ENCODE measurements around the gene HRH3. TPM values are rescaled to one million over a fixed set of nuclear protein-coding genes. Genes with fewer than 3 reads are reported as not detected.

Gene HRH3
- total RNA-seq, 1 donor = not detected

DNA sequence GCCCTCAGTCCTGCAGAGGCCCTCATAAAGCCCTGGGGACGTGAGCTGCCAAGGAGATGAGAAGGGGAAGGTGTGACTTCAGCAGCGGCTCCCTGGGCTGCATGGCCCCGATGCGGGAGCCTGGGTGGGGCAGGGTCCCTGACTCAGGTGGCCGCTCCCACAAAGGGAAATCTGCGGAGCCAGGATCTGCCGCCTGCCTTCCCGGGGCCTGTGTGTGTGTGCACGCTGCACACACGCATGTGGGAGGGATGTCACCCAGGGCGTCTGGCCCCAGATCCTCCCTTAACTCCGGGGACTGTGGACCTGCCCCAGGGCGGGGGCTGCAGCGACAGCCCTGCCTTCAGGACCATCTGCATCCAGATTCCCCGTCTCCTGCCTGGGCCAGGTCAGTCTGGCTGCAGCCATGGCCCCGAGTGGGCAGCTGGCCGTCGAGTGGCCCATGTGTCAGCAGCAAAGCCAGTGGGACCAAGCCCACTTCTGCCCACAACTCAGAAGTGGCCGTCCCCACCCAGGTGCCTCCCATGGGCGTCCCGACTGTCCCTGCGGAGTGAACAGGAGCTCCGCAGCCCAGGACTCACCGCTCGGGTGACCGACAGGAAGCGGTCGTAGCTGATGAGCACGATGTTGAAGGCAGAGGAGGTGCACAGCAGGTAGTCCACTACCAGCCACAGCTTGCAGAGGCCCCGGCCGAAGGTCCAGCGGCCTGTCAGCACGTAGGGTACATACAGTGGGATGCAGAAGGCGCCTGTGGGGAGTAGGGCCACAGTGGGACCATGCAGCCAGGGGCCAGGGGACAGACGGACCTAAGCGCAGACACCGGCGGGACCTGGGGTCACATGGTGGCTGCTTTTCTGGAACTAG lies 1.9 kb downstream of the HRH3 start:
- TF ChIP-seq, protein P1, sequence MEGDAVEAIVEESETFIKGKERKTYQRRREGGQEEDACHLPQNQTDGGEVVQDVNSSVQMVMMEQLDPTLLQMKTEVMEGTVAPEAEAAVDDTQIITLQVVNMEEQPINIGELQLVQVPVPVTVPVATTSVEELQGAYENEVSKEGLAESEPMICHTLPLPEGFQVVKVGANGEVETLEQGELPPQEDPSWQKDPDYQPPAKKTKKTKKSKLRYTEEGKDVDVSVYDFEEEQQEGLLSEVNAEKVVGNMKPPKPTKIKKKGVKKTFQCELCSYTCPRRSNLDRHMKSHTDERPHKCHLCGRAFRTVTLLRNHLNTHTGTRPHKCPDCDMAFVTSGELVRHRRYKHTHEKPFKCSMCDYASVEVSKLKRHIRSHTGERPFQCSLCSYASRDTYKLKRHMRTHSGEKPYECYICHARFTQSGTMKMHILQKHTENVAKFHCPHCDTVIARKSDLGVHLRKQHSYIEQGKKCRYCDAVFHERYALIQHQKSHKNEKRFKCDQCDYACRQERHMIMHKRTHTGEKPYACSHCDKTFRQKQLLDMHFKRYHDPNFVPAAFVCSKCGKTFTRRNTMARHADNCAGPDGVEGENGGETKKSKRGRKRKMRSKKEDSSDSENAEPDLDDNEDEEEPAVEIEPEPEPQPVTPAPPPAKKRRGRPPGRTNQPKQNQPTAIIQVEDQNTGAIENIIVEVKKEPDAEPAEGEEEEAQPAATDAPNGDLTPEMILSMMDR (IDR thresholded peaks at IDR 0.05; ENCODE audit: insufficient read depth, low read length) = no peak
- H3K4me3 ChIP-seq (ENCODE audit: low read depth, low read length) = no peak overlapping the region
- DNase-seq (ENCODE audit: low read depth) = no peak

DNA sequence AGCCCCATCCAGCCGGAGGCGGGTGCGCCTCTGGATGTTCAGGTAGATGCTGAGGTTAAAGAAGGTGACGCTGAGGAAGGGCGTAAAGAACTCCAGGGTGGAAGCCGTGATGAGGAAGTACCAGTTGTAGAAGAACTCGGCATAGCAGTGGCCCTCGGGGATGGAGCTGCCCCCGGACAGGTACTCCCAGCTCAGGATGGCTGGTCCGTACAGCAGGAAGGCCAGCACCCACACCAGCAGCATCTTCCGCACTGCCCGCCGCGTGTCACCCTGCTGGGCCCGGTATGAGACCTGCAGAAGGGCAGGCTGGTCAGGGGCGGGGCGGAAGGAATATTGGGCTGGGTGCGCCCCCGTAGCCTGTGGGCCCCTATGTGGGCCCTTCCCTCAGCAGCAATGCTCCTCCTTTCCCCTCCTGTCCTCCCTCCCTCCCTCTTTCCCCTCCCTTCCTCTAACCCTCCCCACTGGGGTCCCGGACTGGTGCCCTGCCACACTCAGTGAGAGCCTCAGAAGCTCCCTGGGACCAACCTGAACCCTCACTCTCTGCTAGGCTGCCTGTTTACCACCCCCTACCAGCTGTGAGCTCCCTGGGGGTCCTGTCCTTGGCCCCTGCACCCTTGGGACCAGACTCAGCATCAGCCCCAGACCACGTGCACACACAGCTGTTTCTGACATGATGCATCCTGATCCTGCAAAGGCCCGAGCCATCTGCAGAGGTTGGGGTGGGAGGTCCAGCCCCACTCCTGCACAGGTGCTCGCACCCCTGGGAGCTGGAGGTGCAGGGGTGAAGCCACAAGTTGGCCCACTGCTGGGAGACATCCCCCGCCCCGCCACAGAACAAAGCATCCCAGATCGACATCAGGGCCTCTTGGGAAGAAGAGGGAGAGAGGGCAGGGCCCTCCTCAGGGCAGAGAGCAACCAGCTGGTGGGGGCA lies 3.2 kb downstream of the HRH3 start:
- TF ChIP-seq, protein P1 (IDR thresholded peaks at IDR 0.05; ENCODE audit: insufficient read depth, low read length) = no peak
- no peak overlapping the region for H3K4me3 ChIP-seq (ENCODE audit: low read depth, low read length)
- DNase-seq (ENCODE audit: low read depth) = no peak

DNA sequence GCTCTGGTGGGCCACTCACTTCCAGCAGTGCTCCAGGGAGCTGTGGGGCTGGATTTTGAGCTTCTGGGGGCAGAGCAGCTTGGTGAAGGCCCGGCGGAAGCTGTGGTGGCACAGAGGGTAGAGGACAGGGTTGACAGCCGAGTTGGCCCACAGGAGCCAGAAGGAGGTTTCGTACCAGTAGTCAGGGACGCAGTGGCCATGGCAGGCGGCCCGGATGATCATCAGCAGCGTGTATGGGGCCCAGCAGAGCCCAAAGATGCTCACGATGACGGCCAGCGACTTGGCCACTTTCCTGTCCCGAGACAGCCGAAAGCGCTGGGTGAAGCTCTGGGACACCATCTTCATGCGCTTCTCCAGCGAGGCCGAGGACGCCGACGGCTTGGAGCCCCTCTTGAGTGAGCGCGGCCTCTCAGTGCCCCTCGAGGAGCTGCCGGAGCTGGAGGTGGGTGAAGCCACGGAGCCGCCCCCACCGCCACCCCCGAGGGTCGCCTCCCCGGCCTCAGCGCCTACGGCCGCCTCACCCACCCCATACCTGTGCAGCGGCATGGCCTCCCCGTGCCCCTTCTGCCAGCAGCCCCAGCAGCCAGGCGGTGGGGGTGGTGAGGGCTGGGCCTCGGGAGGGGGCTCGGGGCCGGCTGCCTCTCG lies 4.0 kb downstream of the HRH3 start:
- H3K4me3 ChIP-seq (ENCODE audit: low read depth, low read length) = no peak overlapping the region
- TF ChIP-seq, protein P1 (IDR thresholded peaks at IDR 0.05; ENCODE audit: insufficient read depth, low read length) = no peak
- DNase-seq (ENCODE audit: low read depth) = no peak

DNA sequence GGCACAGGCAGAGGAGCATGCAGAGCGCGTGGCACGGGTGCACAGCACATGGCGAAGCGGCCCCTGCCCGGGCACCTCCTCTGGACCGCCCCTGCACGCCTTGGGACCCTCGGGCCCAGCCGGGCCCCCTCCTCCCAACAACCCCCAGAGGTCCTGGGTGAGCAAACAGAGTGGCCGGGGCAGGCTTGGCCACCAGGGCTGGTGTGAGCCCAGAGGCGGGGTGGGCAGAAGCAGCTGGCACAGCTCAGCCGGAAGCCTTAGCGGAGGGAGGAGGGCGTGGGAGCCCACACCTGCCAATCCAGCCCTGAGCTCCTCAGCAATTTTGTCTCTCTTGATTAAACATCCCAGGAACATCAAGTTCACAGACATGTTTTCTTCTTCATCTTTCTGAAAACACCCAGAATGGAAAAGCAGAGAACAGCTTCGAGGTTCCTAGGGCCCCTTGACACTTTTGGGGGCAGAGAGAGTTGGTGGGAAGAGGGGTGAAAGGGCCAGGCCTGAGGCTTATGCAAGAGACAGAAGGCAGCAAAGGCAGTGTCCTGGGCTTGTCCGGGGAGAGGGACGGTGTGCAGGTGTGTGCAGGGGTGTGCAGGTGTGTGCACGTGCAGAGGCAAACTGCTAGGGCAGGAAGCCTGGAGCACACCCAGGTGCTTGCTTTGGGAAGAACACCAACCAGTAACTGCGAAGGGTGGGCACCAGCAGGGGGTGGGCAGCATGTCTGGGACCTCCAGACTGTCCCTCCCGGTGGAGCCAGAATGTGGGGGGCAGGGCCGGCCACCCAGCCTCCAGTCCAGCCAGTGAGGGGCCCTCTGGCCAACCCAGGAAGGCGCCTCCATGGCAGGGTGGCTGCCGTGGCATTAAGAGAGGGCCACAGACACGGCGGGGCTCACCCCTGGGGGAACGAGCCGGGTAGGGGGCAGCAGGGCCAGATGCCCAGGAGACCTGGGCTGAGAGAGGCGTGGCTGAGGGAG lies 4.8 kb downstream of the HRH3 start:
- H3K4me3 ChIP-seq (ENCODE audit: low read depth, low read length) = no peak overlapping the region
- no peak for DNase-seq (ENCODE audit: low read depth)
- TF ChIP-seq, protein P1 (IDR thresholded peaks at IDR 0.05; ENCODE audit: insufficient read depth, low read length) = no peak

DNA sequence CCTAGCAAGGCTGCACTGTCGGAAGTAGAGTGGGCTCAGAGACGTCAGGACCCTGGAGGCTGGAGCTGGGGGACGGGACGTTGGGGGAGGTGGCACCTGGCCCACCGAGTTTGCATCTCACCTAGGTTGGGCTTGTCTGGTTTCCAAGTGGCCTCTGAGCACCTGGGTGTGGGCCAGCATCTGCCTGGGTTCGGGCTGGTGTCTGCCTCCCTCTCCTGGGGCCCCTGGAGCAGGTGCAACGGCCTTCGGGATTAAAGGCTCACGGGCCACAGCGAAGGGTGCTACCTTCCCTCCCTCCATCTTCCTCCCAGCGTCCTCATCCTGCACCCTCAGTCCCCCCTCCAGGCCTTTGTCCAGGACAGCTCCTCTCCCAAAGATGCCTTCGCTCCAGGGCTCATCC lies 6.0 kb downstream of the HRH3 start:
- H3K4me3 ChIP-seq (ENCODE audit: low read depth, low read length) = no peak overlapping the region
- TF ChIP-seq, protein P1 (IDR thresholded peaks at IDR 0.05; ENCODE audit: insufficient read depth, low read length) = no peak
- DNase-seq (ENCODE audit: low read depth) = no peak

Data from fibroblast of the aortic adventitia (primary cell).